Hepatocyte (in vitro differentiated cells): ENCODE data around the gene ERCC4. TPM values are rescaled to one million over a fixed set of nuclear protein-coding genes. Genes with fewer than 3 reads are reported as not detected.
"Not testable (repeated sequence)": the region's sequence is repeated elsewhere in the genome, so short reads cannot be mapped to it uniquely, and the experiment has no call there.

Experiments
- DNase-seq: peaks from one replicate; pipeline ENCODE4 v3.0.0-alpha.2; 2016; ENCODE audit warnings: low spot score
- H2AFZ ChIP-seq: fragments of 200-600 bp; sonication (generic); 2 replicates; pipeline ENCODE4 v1.6.0; 2016; ENCODE audit warnings: antibody characterized with exemption, mild to moderate bottlenecking
- H3K27ac ChIP-seq: fragments of 200-600 bp; sonication (generic); 2 replicates; pipeline ENCODE4 v1.5.1; 2016; ENCODE audit warnings: mild to moderate bottlenecking
- H3K27me3 ChIP-seq: fragments of 200-600 bp; sonication (generic); 2 replicates; pipeline ENCODE4 v1.6.1; 2016
- H3K36me3 ChIP-seq: fragments of 200-600 bp; sonication (generic); replicated peaks from 2 replicates; pipeline ENCODE4 v1.5.1; 2016; ENCODE audit warnings: low read depth; ENCODE audit not compliant: insufficient read depth
- H3K4me1 ChIP-seq: fragments of 200-600 bp; sonication (generic); 2 replicates; pipeline ENCODE4 v1.5.1; 2016; ENCODE audit warnings: mild to moderate bottlenecking, moderate library complexity; ENCODE audit not compliant: insufficient read depth
- H3K4me2 ChIP-seq: fragments of 200-600 bp; sonication (generic); 2 replicates; pipeline ENCODE4 v1.6.0; 2016
- H3K4me3 ChIP-seq: fragments of 200-600 bp; sonication (generic); 2 replicates; pipeline ENCODE4 v1.5.1; 2016; ENCODE audit warnings: mild to moderate bottlenecking
- H3K79me2 ChIP-seq: fragments of 200-600 bp; sonication (generic); 2 replicates; pipeline ENCODE4 v1.6.0; 2017; ENCODE audit warnings: mild to moderate bottlenecking
- H3K9me2 ChIP-seq: fragments of 200-600 bp; sonication (generic); replicated peaks from 2 replicates; pipeline ENCODE4 v1.6.0; 2017; ENCODE audit warnings: mild to moderate bottlenecking; ENCODE audit not compliant: insufficient read depth
- H3K9me3 ChIP-seq: fragments of 200-600 bp; sonication (generic); 2 replicates; pipeline ENCODE4 v1.5.1; 2016; ENCODE audit warnings: low read depth, mild to moderate bottlenecking
- H4K20me1 ChIP-seq: fragments of 200-600 bp; sonication (generic); 2 replicates; pipeline ENCODE4 v1.6.0; 2016; ENCODE audit warnings: mild to moderate bottlenecking; ENCODE audit not compliant: insufficient read depth, poor library complexity, severe bottlenecking
- EZH2 ChIP-seq: fragments of 200-600 bp; sonication (generic); IDR thresholded peaks from 2 replicates; pipeline ENCODE4 v1.6.1; 2016; ENCODE audit warnings: antibody characterized with exemption, mild to moderate bottlenecking, borderline replicate concordance
- EZH2phosphoT487 ChIP-seq: fragments of 200-600 bp; sonication (generic); IDR thresholded peaks from one replicate; pipeline ENCODE4 v1.6.1; 2018; ENCODE audit warnings: antibody characterized with exemption, mild to moderate bottlenecking, low read depth, moderate library complexity; ENCODE audit not compliant: unreplicated experiment, severe bottlenecking
- WGBS: methylation state at CpG from one replicate; pipeline ENCODE4 v1.1.6; 2016; ENCODE audit warnings: low lambda C conversion rate; ENCODE audit errors: missing lambda C conversion rate; 5-methylcytosine and 5-hydroxymethylcytosine counted together
- polyA plus RNA-seq: library from polyadenylated mRNA; unstranded; fragments of >200 nt; fragmentation: Nextera tagmentation; extraction: Ambion mirVana; gene quantifications from 2 replicates; pipeline ENCODE4 v1.2.1, GENCODE V29; 2016
- total RNA-seq: library from RNA; depleted of rRNA; stranded (reverse); fragments of >200 nt; gene quantifications from 2 replicates; pipeline ENCODE4 v1.2.3, GENCODE V29; 2014
- TF ChIP-seq, protein P1 (sequence below): fragments of 200-600 bp; sonication (generic); IDR thresholded peaks from 2 replicates; pipeline ENCODE4 v1.5.1; 2016; ENCODE audit warnings: antibody characterized with exemption, mild to moderate bottlenecking; ENCODE audit not compliant: poor library complexity

Gene ERCC4
- total and polyA plus RNA-seq, 2 experiments from 2014 or later = 14.5 to 19.3 TPM

DNA sequence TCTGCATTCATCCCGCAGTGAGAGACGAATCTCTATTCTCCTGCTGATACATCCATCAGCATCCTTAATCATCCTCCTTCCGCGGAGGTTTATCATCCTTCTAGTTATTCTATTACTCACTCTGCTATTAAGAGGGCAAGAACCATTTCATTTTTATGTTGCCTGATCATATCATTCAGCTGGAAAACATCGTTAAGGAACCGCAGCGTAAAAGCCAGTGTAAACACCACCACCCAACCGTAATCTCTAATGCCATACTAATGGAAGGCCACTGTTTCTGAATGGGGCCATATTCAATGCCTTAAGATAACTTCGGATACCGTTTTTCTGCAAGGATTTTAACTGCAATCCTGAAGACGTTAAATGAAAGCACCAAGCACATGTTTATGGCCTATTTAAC lies 36.7 kb upstream of the ERCC4 start:
- Histone ChIP-seq H3K27me3 (peaks cover 4% of the 10 kb centered on the region), H3K79me2 (no peaks in the 10 kb centered on the region), H3K36me3 (no peaks in the 10 kb centered on the region), H3K27ac (no peak overlapping the region), H3K4me2 (no peak overlapping the region), H2AFZ (no peak overlapping the region), H3K9me3 (no peaks in the 10 kb centered on the region), H3K4me3 (no peak overlapping the region), H3K4me1 (no peaks in the 10 kb centered on the region), H4K20me1 (no peaks in the 10 kb centered on the region), H3K9me2 (no peaks in the 10 kb centered on the region)
- DNase-seq = no peak
- WGBS = 51% methylated on average over 11 of the region's 11 CpGs
- TF ChIP-seq EZH2 = no peak
- no peak for TF ChIP-seq EZH2phosphoT487
- TF ChIP-seq, protein P1, sequence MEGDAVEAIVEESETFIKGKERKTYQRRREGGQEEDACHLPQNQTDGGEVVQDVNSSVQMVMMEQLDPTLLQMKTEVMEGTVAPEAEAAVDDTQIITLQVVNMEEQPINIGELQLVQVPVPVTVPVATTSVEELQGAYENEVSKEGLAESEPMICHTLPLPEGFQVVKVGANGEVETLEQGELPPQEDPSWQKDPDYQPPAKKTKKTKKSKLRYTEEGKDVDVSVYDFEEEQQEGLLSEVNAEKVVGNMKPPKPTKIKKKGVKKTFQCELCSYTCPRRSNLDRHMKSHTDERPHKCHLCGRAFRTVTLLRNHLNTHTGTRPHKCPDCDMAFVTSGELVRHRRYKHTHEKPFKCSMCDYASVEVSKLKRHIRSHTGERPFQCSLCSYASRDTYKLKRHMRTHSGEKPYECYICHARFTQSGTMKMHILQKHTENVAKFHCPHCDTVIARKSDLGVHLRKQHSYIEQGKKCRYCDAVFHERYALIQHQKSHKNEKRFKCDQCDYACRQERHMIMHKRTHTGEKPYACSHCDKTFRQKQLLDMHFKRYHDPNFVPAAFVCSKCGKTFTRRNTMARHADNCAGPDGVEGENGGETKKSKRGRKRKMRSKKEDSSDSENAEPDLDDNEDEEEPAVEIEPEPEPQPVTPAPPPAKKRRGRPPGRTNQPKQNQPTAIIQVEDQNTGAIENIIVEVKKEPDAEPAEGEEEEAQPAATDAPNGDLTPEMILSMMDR = no peak

DNA sequence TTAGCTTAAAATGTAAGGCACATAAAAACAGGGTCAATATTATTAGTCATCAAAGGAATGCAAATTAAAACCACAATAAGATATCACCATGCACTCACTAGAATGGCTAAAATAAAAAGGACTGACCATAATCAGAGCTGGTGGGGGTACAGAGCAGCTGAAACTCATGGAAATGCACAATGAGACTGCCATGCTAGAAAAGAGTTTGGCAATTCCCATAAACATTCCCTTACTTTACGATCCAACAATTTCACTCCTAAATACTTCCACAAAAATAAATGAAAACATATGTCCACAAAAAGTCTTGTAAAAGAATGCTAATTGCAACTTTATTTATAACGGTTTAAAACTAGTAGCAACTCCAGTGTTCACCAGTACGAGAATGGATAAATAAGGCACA lies 36.1 kb upstream of the ERCC4 start:
- no peak overlapping the region for H3K4me3 ChIP-seq
- H3K27ac ChIP-seq = no peak overlapping the region
- DNase-seq = no peak
- H3K36me3 ChIP-seq = no peaks in the 10 kb centered on the region
- H3K79me2 ChIP-seq = no peaks in the 10 kb centered on the region
- H3K4me2 ChIP-seq = no peak overlapping the region
- no peaks in the 10 kb centered on the region for H3K4me1 ChIP-seq
- no peak overlapping the region for H2AFZ ChIP-seq
- TF ChIP-seq EZH2 = no peak
- TF ChIP-seq, protein P1 = no peak
- no peak for TF ChIP-seq EZH2phosphoT487
- no peaks in the 10 kb centered on the region for H4K20me1 ChIP-seq
- no peaks in the 10 kb centered on the region for H3K9me3 ChIP-seq
- 50% methylated on average over 3 of the region's 3 CpGs for WGBS
- H3K27me3 ChIP-seq = peaks cover 4% of the 10 kb centered on the region
- H3K9me2 ChIP-seq = no peaks in the 10 kb centered on the region

DNA sequence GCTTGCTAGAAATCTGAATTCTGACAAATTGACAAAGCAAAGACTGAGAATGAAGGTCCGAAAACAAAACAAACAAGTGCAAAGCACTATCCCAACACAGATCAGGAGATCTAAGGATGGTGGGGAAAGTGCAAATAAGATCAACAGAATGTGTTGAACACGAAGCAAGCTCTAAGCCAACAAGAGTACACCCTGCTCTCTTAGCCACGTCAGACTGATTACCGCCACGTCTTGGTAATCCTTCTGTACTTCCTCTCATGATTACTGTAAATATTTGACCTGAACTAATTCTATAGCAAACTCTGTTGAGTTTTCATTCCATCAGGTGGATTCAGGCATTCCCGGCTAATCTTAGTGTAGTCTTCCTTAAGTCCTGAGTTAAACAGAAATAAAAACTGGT lies 34.3 kb upstream of the ERCC4 start:
- no peaks in the 10 kb centered on the region for H3K9me3 ChIP-seq
- no peaks in the 10 kb centered on the region for H3K36me3 ChIP-seq
- H3K4me3 ChIP-seq = no peak overlapping the region
- H3K9me2 ChIP-seq = no peaks in the 10 kb centered on the region
- peaks cover 4% of the 10 kb centered on the region for H3K27me3 ChIP-seq
- no peak overlapping the region for H3K27ac ChIP-seq
- no peak overlapping the region for H3K4me2 ChIP-seq
- H3K4me1 ChIP-seq = no peaks in the 10 kb centered on the region
- no peaks in the 10 kb centered on the region for H4K20me1 ChIP-seq
- no peak overlapping the region for H2AFZ ChIP-seq
- 40% methylated on average over 6 of the region's 6 CpGs for WGBS
- H3K79me2 ChIP-seq = no peaks in the 10 kb centered on the region
- peak; percentile 35 for DNase-seq
- TF ChIP-seq EZH2phosphoT487 = peak; percentile 96
- no peak for TF ChIP-seq EZH2

DNA sequence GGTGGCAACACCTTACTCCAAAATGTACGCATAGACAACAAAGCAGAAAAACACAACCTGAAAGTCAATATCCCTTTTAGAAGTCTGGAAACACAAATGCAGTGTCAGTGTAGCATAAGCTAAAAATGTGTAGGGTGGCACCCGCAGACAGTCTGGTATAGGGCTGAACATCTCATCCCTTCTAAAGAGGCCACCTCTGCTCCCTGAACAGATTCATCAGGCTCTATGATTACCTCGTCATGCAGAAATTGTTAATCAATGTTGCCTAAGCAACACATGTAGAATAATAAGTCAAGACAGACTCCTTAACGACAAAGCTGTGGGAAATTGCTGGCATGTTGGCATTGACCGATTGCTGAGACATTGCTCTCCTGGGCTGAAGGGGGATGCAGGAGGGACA lies 33.3 kb upstream of the ERCC4 start:
- H2AFZ ChIP-seq = no peak overlapping the region
- no peaks in the 10 kb centered on the region for H3K9me3 ChIP-seq
- no peaks in the 10 kb centered on the region for H4K20me1 ChIP-seq
- H3K9me2 ChIP-seq = no peaks in the 10 kb centered on the region
- H3K79me2 ChIP-seq = no peaks in the 10 kb centered on the region
- TF ChIP-seq, protein P1 = no peak
- TF ChIP-seq EZH2phosphoT487 = no peak
- TF ChIP-seq EZH2 = no peak
- H3K27ac ChIP-seq = no peak overlapping the region
- peaks cover 7% of the 10 kb centered on the region for H3K27me3 ChIP-seq
- 95% methylated on average over 5 of the region's 5 CpGs for WGBS
- no peaks in the 10 kb centered on the region for H3K4me1 ChIP-seq
- no peak overlapping the region for H3K4me2 ChIP-seq
- H3K4me3 ChIP-seq = no peak overlapping the region
- DNase-seq = no peak
- no peaks in the 10 kb centered on the region for H3K36me3 ChIP-seq

DNA sequence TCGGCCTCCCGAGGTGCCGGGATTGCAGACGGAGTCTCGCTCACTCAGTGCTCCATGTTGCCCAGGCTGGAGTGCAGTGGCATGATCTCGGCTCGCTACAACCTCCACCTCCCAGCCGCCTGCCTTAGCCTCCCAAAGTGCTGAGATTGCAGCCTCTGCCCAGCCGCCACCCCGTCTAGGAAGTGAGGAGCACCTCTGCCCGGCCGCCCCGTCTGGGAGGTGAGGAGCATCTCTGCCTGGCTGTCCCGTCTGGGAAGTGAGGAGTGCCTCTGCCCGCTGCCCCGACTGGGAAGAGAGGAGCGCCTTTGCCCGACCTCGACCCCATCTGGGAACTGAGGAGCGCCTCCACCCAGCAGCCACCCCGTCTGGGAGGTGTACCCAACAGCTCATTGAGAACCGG lies 30.6 kb upstream of the ERCC4 start:
- H4K20me1 ChIP-seq, H3K4me1 ChIP-seq, H3K36me3 ChIP-seq, H3K4me3 ChIP-seq, H3K4me2 ChIP-seq, H2AFZ ChIP-seq, DNase-seq, H3K27me3 ChIP-seq, H3K9me2 ChIP-seq, H3K27ac ChIP-seq, H3K79me2 ChIP-seq, H3K9me3 ChIP-seq: not testable (repeated sequence)
- WGBS = 94% methylated on average over 19 of the region's 22 CpGs
